A673 (cell line): ENCODE results near the gene KLRK1. TPM values are rescaled to one million over a fixed set of nuclear protein-coding genes. Genes with fewer than 3 reads are reported as not detected.
"Not testable (repeated sequence)": the region's sequence is repeated elsewhere in the genome, so short reads cannot be mapped to it uniquely, and the experiment has no call there.

Source experiments
- BruUV-seq: library from RNA; stranded (reverse); fragments of 400-500 nt; replicated peaks from 2 replicates; lab custom pipeline; 2021; lab: Mats Ljungman, UMichigan
- CTCF ChIA-PET: fragments of 300-600 bp; sonication (Branson Sonifier 250); formaldehyde crosslinking; loops from one replicate; lab custom pipeline; 2022; ENCODE audit warnings: antibody characterized with exemption; lab: Charles Lee
- POLR2A ChIA-PET: fragments of 300-600 bp; sonication (Branson Sonifier 250); formaldehyde crosslinking; loops from one replicate; lab custom pipeline; 2022; ENCODE audit warnings: antibody characterized with exemption; ENCODE audit not compliant: low non-redundant PET; lab: Charles Lee
- DNase-seq: peaks from one replicate; pipeline ENCODE4 v3.0.0-alpha.2; 2015; ENCODE audit warnings: low spot score
- H3K27ac ChIP-seq: fragments of 200-600 bp; sonication (generic); 2 replicates; pipeline ENCODE4 v1.5.1; 2016; ENCODE audit warnings: mixed run types, low read depth, mild to moderate bottlenecking, mixed read lengths, antibody characterized with exemption, low read length; ENCODE audit not compliant: poor library complexity, severe bottlenecking
- H3K27me3 ChIP-seq: fragments of 200-600 bp; sonication (generic); replicated peaks from 2 replicates; pipeline ENCODE4 v1.6.1; 2017; ENCODE audit warnings: mixed run types, low read depth, mild to moderate bottlenecking, mixed read lengths, antibody characterized with exemption, low read length; ENCODE audit not compliant: insufficient read depth, poor library complexity
- H3K36me3 ChIP-seq: fragments of 200-600 bp; sonication (generic); 2 replicates; pipeline ENCODE4 v1.6.1; 2016; ENCODE audit warnings: mixed run types, mild to moderate bottlenecking, mixed read lengths, antibody characterized with exemption, low read length; ENCODE audit not compliant: insufficient read depth, poor library complexity, severe bottlenecking
- H3K4me1 ChIP-seq: fragments of 200-600 bp; sonication (generic); 2 replicates; pipeline ENCODE4 v1.6.1; 2017; ENCODE audit warnings: mixed run types, mild to moderate bottlenecking, mixed read lengths, antibody characterized with exemption, low read length; ENCODE audit not compliant: insufficient read depth, poor library complexity, severe bottlenecking
- H3K4me3 ChIP-seq: fragments of 200-600 bp; sonication (generic); 2 replicates; pipeline ENCODE4 v1.5.1; 2016; ENCODE audit warnings: low read depth, mixed run types, mild to moderate bottlenecking, mixed read lengths, low read length; ENCODE audit not compliant: poor library complexity, severe bottlenecking
- H3K9me3 ChIP-seq: fragments of 200-600 bp; sonication (generic); 2 replicates; pipeline ENCODE4 v1.6.1; 2016; ENCODE audit warnings: mixed run types, low read depth, mild to moderate bottlenecking, mixed read lengths, antibody characterized with exemption, low read length; ENCODE audit not compliant: poor library complexity, severe bottlenecking
- EZH2 ChIP-seq: fragments of 200-600 bp; sonication (generic); IDR thresholded peaks from 2 replicates; pipeline ENCODE4 v1.6.1; 2017; ENCODE audit warnings: borderline replicate concordance, low read depth, mild to moderate bottlenecking, mixed read lengths, antibody characterized with exemption, low read length; ENCODE audit not compliant: poor library complexity, severe bottlenecking
- intact Hi-C: fragments of 100-400 bp; cut with micrococcal nuclease; formaldehyde crosslinking; loops from one replicate; pipeline ENCODE4 v1.10.0; 2022; ENCODE audit not compliant: unreplicated experiment
- total RNA-seq: library from RNA; stranded (reverse); gene quantifications from 2 replicates; pipeline ENCODE4 v1.2.3, GENCODE V29; 2021
- TF ChIP-seq, protein P1 (sequence below): fragments of 300-800, 200-600 bp; sonication (generic); conservative IDR thresholded peaks from 2 replicates; pipeline ENCODE4 v1.5.1; 2017; ENCODE audit warnings: low read depth, mild to moderate bottlenecking, antibody characterized with exemption, low read length, moderate library complexity, mixed read lengths

Gene KLRK1
- total RNA-seq, 1 experiment from 2014 or later = not detected

DNA sequence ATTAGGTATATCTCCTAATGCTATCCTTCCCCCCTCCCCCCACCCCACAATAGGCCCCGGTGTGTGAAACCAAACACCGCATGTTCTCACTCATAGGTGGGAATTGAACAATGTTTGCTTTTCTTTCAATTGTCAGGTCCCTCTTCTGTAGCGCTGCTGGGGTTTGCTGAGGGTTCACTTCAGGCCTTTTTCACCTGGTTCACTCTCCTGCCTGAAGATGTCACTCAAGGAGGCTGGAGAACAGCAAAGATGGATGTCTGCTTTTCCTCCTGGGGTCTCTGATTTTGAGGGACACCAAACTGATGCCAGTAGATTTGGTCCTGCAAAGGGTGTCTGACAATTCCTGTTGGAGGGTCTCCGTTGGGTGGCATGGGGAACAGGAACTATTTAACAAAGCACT lies 35.8 kb downstream of the KLRK1 start:
- intact Hi-C loops = no loop called here
- TF ChIP-seq EZH2 = no peak
- TF ChIP-seq, protein P1, sequence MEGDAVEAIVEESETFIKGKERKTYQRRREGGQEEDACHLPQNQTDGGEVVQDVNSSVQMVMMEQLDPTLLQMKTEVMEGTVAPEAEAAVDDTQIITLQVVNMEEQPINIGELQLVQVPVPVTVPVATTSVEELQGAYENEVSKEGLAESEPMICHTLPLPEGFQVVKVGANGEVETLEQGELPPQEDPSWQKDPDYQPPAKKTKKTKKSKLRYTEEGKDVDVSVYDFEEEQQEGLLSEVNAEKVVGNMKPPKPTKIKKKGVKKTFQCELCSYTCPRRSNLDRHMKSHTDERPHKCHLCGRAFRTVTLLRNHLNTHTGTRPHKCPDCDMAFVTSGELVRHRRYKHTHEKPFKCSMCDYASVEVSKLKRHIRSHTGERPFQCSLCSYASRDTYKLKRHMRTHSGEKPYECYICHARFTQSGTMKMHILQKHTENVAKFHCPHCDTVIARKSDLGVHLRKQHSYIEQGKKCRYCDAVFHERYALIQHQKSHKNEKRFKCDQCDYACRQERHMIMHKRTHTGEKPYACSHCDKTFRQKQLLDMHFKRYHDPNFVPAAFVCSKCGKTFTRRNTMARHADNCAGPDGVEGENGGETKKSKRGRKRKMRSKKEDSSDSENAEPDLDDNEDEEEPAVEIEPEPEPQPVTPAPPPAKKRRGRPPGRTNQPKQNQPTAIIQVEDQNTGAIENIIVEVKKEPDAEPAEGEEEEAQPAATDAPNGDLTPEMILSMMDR = no peak
- CTCF ChIA-PET = no interaction called here

DNA sequence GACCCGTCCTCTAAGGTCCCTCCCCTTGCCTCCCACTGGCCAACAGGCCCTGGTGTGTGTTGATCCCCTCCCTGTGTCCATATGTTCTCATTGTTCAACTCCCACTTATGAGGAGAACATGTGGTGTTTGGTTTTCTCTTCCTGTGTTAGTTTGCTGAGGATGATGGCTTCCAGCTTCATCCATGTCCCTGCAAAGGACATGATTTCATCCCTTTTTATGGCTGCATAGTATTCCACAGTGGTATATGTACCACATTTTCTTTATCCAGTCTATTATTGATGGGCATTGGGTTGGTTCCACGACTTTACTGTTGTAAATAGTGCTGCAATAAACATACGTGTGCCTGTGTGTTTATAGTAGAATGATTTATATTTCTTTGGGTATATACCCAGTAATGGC lies 38.4 kb downstream of the KLRK1 start:
- intact Hi-C loops, DNase-seq, H3K4me3 ChIP-seq, H3K9me3 ChIP-seq, BruUV-seq, H3K4me1 ChIP-seq, H3K36me3 ChIP-seq, H3K27ac ChIP-seq, POLR2A ChIA-PET, CTCF ChIA-PET, H3K27me3 ChIP-seq: not testable (repeated sequence)

More for the DNA sequence above, 35.8 kb downstream of the KLRK1 start:
- H3K4me3 ChIP-seq = no peak overlapping the region
- no peak for DNase-seq
- BruUV-seq = no TSS peak
- H3K9me3 ChIP-seq = no peaks in the 10 kb centered on the region
- no peaks in the 10 kb centered on the region for H3K27me3 ChIP-seq
- H3K27ac ChIP-seq = no peak overlapping the region
- H3K36me3 ChIP-seq = no peaks in the 10 kb centered on the region
- POLR2A ChIA-PET = no interaction called here
- no peaks in the 10 kb centered on the region for H3K4me1 ChIP-seq

DNA sequence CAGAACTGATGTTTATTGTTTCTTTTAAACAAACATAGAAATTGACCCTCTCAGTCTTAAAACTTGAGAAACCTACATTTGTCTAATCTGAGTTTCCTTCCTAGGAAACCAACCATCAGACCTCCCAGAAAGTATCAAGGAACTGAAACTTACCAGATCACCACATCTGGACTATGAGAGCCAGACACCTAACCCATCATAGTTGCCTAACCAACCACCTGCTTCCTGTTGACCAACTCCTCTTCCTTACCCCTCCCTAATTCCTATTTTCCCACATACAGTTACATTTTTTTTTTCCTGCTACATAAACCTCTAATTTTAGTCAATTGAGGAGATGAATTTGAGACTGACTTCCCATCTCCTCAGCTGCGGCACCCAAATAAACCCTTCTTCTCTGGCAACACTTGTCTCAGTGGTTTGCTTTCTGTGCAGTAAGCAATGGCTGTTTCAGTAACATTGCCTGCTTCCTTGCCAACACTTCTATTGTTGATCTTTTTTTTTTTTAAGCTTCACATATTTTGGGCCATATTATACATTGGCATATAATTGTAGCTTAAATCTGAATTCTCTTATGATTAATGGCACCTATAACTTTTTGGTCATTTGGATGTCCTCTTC lies 47.8 kb downstream of the KLRK1 start:
- no peaks in the 10 kb centered on the region for H3K4me1 ChIP-seq
- ChIA-PET CTCF (no interaction called here), POLR2A (no interaction called here)
- intact Hi-C loops = no loop called here
- no peak overlapping the region for H3K4me3 ChIP-seq
- H3K9me3 ChIP-seq = no peaks in the 10 kb centered on the region
- no TSS peak for BruUV-seq
- no peaks in the 10 kb centered on the region for H3K36me3 ChIP-seq
- no peak for DNase-seq
- H3K27me3 ChIP-seq = no peaks in the 10 kb centered on the region
- TF ChIP-seq, protein P1 = no peak
- TF ChIP-seq EZH2 = no peak
- no peak overlapping the region for H3K27ac ChIP-seq

DNA sequence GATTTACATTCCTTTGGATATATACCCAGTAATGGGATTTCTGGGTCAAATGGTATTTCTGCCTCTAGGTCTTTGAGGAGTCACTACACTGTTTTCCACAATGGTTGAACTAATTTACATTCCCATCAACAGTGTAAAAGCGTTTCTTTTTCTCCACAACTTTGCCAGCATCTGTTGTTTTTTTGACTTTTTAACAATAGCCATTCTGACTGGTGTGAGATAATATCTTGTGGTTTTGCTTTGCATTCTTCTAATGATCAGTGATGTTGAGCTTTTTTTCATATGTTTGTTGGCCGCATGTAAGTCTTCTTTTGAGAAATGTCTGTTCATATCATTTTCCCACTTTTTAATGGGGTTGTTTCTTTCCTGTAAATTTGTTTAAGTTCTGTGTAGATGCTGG lies 48.9 kb downstream of the KLRK1 start:
- H3K9me3 ChIP-seq, H3K4me3 ChIP-seq, H3K36me3 ChIP-seq, intact Hi-C loops, DNase-seq, CTCF ChIA-PET, H3K27ac ChIP-seq, H3K4me1 ChIP-seq, H3K27me3 ChIP-seq, POLR2A ChIA-PET, BruUV-seq: not testable (repeated sequence)
